Activated CD4-positive, alpha-beta T cell treated with anti-CD3 and anti-CD28 coated beads, Interleukin-2, Interleukin-4, amounts not matched to agents 100 ng/mL and 50 ng/mL, durations not matched to agents 16 hours and 8 hours (primary cell): Measurements from ENCODE around the gene DRAXIN.

Source experiments
- DNase-seq: peaks from one replicate; pipeline ENCODE4 v3.0.0-alpha.2; 2020; ENCODE audit warnings: low spot score

DRAXIN gene

DNA sequence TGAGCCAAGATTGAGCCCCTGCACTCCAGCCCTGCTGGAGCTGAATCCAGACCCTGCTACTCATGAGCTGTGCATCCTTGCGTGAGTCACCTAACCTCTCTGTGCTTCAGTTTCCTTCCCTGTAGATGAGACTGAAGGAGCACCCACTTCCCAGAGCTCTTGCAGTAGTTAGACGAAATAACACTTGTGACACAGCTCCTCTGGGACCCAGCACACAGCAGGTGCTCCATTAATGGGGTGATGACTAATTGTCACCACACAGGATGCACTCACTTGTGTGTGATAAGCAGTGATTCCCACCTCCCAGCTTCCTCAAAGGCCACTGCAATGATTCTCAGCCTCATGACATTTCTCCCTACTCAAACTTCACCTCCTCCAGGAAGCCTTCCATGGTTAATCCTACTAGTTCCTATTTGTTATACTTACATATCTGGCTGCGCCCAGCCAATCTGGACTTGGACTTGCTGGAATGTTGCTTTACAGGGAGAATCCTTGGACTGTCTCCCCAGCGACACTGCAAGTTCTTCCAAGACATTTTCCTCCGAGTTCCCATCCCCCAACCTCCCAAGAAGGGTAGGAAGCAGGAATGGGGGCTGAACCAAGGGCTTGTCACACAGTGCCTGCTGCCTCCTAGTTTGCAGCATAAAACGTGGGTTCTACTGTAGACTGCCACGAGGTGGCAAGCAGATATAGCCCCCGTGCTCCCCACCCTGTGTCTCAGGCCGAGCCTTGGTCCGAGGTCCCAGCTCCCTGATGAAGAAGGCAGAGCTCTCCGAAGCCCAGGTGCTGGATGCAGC is 17.2 kb downstream of the DRAXIN start:
- DNase-seq = no peak

DNA sequence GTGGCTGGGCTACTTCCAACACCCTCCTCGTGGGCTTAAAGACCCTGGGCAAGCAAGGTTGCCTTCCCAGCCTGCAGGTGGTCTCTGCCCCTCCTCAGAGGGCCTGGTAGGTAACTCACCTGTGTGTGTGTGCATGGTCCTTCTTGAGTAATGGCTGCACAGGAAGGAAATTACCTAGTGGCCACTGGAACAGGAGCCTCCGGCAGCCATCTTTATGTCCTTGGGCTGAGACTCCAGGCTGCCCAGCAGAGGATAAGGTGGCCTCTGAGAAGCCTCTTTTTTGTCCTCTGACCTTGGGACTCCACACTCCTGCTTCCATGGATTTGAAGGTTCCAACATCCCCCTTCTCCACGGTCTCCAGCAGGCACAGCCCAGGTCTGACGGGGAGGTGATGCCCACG is 20.0 kb downstream of the DRAXIN start:
- DNase-seq = no peak

DNA sequence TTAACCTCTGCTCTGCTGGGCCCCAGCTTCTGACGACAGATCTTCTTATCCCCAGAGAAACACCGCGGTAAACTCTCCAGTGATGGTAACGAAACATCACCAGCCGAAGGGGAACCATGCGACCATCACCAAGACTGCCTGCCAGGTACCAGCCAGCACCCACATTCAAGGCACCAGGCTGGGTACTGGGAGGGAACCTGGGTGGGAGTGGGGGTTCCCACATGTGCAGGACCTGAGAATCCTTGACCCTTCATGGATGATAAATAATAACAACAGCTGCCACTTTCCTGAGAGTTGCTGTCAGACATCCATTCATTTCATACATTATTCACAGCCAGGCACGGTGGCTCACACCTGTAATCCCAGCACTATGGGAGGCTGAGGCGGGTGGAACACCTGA is 20.8 kb downstream of the DRAXIN start:
- no peak for DNase-seq

DNA sequence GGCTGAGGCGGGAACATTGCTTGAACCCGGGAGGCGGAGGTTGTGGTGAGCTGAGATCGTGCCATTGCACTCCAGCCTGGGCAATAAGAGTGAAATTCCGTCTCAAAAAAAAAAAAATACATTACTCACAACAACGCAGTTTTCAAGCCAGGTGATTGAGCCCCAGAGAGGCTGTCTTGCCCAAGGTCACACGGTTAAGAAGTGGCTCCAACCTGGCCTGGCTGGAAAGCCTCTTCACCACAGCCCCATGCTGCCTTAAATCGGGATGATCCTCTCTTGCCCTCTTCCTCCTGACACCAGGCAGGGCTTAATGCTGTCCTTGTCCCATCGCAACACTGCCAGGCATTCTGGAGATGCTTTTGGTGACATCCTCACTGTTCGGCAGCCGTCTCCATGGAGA is 21.6 kb downstream of the DRAXIN start:
- DNase-seq = no peak

DNA sequence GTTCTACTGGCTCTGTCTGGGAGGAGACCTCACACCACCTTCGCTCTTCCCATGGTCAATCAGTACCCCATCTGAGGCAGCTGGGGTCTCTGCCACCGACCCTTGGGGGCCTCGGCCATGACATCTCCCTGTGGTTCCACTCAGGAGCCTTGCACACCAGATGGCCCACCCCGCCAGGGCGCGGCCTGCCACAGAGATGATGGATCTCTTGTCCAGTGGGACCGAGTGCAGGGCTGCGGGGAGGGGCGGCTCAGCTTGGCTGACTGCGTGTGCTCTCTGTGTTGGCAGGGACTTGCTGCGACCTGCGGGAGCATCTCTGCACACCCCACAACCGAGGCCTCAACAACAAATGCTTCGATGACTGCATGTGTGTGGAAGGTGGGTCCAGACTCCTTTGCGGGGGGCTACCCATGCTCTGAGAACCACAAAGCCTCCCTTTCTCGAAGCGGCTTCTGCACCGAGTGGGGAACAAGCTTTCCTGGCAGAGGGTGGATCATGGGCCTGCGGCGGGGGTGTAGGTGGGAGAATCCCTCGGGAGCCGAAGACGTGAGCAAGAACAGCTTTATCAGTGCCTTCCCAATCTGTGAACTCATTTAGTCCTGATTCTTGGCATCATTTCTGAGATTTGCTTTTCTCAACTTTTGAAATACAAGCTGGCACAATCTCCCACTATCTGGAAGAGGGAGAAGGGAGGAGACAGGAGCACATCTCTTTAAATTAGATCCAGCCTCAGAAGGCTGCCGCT is 23.5 kb downstream of the DRAXIN start:
- DNase-seq = no peak

DNA sequence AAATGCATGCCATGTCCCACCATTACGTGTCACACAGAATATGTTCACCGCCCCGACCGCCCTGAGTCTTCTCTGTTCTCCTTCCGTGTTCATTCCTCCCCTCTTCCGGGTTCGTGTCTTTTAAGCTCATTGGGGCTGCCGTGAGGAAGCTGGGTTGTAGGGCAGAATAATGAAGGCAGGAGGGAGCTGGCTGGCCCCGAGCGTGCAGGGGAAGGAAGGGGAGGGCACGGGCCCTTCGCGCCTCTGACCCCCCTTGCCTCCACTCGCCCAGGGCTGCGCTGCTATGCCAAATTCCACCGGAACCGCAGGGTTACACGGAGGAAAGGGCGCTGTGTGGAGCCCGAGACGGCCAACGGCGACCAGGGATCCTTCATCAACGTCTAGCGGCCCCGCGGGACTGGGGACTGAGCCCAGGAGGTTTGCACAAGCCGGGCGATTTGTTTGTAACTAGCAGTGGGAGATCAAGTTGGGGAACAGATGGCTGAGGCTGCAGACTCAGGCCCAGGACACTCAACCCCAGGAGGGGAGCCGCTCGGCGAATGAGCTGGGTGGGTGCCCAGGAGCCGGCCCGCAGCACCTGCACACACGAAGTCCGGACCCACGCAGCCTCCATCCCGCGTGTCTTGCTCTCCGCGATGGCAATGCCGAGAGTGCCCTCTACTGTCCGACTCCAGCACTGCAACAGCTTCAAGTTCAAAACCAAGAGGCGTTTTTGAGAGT is 28.0 kb downstream of the DRAXIN start:
- peak; percentile 83 for DNase-seq

DNA sequence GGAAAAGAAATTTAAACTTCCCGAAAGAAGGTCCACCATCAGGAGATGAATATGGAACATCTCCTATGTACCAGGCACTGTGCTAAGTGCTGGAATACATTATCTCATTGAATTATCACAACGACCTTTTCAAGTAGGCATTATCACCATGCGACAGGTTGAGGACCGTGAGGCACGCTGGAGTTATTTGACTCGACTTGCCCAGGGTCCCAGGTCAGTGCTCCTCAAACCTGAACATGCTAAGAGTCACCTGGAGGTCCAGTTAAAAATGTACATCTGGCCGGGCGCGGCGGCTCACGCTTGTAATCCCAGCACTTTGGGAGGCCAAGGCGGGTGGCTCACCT is 28.5 kb downstream of the DRAXIN start:
- DNase-seq = no peak

DNA sequence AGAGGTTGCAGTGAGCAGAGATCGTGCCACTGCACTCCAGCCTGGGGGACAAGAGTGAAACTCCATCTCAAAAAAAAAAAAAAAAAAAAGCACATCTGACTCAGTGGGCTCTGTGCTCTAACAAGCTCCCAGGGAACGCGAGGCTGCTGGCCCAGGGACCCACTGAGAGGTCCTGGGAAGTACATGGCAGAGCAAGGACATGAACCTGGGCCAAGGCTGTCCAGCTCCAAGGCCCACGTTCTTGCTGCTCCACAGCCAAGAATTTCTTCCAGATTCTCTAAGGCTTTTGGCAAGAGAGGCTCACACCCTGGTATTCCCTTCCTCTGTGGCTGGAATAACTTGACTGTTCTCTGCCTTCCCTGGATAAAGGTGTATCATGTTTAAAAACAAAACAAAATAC is 29.0 kb downstream of the DRAXIN start:
- DNase-seq = no peak

DNA sequence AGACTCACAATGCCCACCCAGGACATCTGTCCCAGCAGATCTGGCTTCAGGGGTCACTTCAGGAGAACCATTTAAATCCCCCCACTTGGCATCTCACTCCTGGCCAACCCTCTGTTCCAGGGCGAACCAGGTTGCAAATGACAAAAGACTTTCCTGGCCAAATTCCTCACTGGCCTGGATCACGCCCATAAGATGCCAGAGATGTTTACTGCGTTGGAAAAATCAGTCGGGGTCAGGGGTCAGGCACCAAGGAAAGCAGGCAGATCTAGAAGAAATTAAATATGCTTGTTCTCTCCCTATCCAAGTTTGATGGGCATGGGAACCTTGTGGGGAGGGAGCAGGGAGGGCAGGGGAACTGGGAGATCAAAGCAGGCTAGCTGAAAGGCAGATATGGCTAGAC is 29.8 kb downstream of the DRAXIN start:
- DNase-seq = no peak

DNA sequence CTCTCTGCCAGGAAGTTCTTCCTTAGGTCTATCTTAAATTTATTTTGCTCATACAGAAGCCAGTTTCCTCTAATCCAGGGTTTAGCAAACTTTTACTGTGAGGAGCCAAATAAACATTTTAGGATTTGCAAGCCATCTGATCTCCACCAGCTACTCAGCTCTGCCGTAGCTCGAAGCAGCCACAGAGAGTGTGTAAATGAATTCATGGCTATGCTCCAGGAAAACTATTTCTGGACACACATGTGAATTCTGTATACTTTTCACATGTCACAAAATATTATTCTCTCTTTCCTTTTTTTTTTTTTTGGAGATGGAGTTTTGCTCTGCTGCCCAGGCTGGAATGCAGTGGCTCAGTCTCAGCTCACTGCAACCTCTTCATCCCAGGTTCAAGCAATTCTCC is 31.0 kb downstream of the DRAXIN start:
- no peak for DNase-seq

DNA sequence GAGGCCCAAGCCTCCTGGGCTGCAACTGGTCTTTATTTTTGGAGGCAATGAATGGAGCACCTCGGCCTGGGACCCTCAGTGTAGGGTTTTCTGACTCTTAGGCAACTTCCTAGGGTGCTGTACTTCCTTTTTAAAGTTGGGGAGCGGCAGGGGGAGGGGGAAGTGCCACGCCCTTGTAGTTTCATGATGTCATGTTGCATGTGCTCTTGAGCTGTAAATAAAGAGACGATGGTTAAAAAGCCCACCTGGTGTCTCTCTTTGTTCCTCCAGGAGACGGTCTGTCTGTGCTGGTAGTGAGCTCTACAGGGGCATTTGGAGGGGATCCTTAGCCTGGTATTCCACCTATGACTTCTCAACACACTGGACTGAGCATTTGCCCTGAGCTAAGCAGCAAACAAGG is 34.1 kb downstream of the DRAXIN start:
- no peak for DNase-seq

DNA sequence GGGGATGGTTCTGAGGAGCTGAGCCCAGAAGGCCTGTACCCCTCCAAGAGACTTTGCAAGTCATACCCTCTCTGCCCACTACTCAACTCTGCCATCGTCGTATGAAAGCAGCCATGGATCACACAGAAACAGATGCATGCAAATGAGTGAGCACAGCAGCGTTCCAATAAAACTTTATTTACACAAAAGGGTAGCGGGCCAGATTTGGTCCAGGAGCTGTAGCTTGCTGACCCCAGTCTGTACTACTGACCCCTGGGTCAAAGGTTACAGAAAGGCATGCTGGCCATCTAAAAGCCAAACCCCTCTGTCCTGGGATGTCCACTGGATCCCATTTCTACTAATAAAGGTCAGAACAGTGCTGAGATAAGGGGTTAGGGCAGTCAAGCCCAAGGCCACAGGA is 35.6 kb downstream of the DRAXIN start:
- no peak for DNase-seq

DNA sequence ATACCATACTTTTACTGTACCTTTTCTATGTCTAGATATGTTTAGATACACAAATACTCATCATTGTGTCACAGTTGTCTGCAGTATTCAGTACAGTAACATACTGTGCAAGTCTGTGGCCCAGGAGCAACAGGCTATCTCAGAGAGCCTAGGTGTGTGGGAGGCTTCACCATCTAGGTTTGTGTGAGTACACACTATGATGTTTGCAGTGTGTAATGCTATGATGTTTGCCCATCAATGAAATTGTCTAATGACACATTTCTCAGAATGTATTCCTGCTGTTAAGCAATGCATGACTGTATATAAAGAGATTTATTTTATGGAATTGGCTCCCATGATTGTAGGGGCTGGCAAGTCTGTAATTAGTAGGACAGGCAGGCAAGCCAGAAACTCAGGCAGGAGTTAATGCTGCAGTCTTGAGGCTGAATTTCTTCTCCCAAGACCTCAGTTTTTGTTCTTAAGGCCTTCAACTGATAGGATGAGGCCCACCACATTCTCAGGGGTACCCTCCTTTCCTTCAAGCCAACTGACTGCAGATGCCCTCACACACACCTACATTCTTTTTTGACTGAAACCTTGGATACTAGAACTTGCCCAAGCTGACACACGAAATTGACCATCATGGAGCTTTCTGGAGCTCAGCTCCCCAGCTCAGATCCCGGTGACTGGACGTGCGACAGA is 36.8 kb downstream of the DRAXIN start:
- DNase-seq = no peak

DNA sequence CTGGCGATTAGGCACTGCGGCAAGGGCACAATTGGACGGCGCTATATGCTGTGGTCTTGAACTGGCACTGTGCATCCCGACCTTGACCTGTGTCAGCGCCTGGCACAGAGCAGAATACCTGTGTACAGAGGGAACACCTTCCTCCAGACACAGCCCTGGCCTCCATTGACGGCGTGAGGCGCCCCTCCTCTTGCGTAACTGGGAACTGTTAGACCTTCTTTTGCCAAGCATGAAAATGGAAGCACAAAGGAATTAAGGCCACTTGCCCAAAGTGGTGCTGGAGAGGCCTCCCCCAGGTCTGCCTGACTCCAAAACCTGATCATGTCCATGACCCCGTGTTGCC is 37.6 kb downstream of the DRAXIN start:
- no peak for DNase-seq

DNA sequence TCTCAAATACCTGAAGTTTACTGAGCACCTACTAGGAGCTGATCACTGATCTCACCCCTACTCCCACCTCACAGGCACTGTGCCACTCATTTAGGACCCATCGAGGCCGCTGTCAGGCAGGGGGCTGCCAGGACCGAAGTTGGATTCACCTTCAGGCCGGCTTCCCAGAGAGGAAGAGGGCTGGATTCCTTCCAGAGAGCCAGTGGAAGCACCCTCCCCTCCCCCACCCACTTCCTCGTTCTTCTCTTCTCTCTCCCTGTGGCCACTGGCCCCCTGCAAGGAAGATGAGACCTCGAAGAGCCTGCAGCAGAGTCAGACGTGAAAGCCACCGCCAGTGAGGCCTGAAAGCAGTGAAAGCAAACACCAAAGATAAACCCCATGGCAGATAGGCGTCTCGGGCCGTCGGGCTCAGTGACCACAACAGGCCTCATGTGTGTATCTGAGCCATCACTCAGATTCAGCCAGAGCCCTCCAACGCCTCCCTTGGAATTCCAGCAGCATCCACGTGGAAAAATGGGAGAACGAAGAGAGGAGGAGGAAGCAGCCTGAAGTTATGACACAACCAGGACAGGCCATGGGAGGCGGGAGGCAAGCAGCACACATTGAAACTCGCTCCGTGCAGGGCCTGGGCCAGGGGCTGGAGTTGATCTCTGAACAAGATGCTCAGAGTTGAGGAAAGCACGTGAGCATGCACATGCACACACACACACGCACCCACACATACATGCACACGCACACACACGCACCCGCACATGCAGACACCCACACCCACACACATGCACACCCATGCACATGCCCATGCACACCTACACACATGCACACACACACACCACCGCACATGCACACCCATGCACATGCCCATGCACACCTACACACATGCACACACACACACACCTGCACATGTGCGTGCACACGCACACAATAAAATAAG is 38.3 kb downstream of the DRAXIN start:
- DNase-seq = no peak

DNA sequence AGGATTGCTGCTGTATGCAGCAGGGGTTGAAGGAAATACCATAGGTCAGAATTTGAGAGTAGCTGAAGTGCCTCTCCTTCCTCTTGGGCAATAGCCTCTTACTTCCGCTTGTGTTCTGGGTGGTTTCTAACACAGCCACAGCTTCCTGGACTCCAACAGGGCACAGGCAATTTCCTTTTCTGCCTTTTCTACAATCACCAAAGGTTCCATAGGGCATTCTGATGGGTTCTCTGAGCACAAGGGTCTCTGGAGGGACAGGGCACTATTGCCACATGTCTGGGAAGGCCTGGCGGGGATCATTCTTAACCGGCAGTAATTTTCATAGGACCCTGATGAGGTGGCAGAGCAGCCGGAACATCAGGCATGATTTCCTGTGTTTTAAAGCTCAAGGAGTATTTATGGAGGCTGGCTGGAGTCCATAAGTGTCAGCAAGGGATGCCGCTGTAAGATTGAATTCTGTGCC is 39.0 kb downstream of the DRAXIN start:
- peak; percentile 79 for DNase-seq

DNA sequence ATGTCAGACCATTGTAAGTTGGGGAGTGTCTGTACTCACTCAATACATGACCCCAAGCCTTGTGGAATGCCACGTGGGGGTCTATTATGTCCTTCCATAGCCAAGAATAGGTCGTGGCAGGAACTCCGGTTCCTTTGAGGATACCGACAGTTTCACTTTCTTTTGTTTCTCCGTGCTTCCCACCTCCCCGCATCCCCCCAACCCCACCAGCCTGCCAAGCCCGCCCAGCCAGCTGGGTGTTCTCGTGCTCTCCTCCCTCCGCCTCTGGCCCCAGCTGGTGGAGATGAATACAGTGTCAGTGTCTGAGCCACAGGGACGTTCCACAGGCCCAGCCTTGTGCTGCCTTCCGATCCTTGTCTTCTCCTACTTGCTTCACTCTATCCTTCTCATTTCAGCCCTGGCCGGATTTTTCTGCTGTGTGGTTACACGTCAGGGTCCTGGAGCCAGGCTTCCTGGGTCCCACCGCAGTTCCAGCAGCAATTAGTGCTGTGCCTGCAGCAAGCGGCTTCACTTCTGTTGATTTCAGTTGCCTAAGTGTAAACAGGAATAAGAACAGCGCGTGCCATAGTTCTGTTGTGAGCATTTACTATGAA is 40.3 kb downstream of the DRAXIN start:
- DNase-seq = no peak

DNA sequence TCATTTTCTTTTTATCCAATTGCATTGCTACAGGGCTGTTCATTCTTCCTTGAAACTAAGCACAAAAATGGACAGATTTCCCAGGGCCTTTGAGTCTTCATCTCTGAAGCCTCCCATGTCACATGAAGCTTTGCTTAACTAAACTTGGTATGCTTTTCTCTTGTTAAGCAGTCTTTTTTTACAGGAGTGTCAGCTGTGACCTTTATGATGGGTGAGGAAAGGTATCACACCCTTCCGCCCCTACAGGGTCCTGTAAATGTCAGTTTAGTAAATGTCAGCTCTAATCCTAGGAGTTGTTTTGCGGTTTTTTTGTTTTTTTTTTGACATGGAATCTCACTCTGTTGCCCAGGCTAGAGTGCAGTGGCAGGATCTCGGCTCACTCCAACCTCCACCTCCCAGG is 41.8 kb downstream of the DRAXIN start:
- DNase-seq = no peak

DNA sequence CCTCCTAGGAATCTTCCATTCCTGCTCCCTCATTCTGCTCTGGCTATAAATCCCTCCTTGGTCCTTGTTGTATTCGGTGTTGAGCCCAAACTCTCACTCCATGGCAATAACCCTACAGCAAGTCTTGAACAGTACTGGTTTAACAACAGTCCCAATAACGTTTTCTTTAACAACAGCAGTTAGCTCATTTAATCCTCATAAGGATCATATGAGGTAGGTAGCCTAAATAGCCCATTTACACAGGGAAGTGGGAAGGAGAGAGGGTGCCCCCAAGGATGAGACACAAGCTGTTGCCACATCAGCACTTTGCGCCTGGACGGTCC is 44.0 kb downstream of the DRAXIN start:
- DNase-seq = no peak

DNA sequence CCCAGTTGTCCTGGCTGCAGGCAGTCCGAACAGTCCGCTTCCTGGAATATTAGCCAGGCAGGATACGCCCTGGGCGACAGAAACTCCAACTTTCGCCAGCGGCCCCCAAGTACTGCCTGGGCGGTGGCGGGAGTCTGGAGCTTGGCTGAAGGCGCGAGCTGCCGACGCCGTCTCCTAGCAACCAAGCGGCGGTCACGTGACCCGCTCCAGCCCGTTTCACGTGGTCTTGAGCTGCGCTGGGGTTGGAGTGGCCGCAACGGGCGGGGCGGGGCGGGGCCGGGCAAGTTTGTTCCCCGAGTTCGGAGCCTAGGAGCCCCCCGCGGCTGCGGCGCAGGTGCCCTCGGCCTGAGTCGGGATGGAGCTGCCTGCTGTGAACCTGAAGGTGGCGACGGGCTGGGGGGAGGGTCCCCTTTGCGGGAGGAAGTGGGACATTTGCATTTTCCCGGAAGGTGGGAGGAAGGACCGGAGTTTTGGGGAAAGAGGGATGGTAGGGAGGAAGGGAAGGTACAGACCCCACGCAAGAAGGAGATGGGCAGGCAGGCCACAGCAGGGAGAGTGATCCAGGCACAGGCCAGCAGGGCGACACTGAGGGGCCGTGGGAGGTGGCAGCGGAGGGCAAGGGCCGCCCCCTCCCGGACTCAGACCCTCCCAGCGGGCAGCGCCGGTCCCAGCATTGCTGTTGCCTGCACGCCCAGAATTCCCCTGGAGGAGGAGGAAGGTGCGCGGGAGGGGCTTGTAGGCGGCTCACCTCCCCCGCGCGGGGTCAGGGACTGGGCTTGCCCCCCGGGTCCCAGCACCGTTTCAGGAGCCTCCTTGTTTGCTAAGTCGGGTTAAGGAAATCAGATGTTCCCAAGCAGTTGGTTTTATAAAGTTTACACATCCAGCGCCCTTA is 44.6 kb downstream of the DRAXIN start, which contains the start of gene AGTRAP:
AGTRAP (plus strand) TSS at position 283 of the 892 bp plus-strand sequence; CDS start at position 356, 73 bp downstream.
- DNase-seq = peak; percentile 92
